SK-N-SH (cell line): ENCODE results near the gene GNG13.

Source experiments
- EP300 ChIP-seq, 2 experiments: IDR thresholded peaks; 2 replicates each; pipeline versions ENCODE4 v1.4.0 to v1.6.1; 2012; ENCODE audit warnings: borderline replicate concordance in 1 of 2, low read depth in 1 of 2, low read length in 1 of 2
- FOXJ3 ChIP-seq: sonication (generic); formaldehyde crosslinking; IDR thresholded peaks from 2 replicates; pipeline ENCODE4 v1.5.1; 2020; ENCODE audit warnings: mild to moderate bottlenecking, missing genetic modification reagents
- GATA2 ChIP-seq: sonication (generic); formaldehyde crosslinking; IDR thresholded peaks from 2 replicates; pipeline ENCODE4 v1.5.0; 2020; ENCODE audit warnings: mild to moderate bottlenecking, missing genetic modification reagents
- POLR2AphosphoS5 ChIP-seq: IDR thresholded peaks from 2 replicates; pipeline ENCODE4 v1.6.1; 2012; ENCODE audit warnings: low read depth, low read length
- RAD21 ChIP-seq: IDR thresholded peaks from 2 replicates; pipeline ENCODE4 v1.6.1; 2012; ENCODE audit warnings: mild to moderate bottlenecking, low read length
- RFX5 ChIP-seq: IDR thresholded peaks from 2 replicates; pipeline ENCODE4 v1.6.1; 2012; ENCODE audit warnings: mild to moderate bottlenecking, improper control_type of control experiment, low read length
- RXRA ChIP-seq: IDR thresholded peaks from 2 replicates; pipeline ENCODE4 v1.4.0; 2012; ENCODE audit warnings: low read depth, mild to moderate bottlenecking, borderline replicate concordance
- TAF1 ChIP-seq: IDR thresholded peaks from 2 replicates; pipeline ENCODE4 v1.6.1; 2012; ENCODE audit warnings: low read depth, mild to moderate bottlenecking, low read length, moderate library complexity, borderline replicate concordance
- TCF12 ChIP-seq: IDR thresholded peaks from 2 replicates; pipeline ENCODE4 v1.4.0; 2012
- TEAD4 ChIP-seq: IDR thresholded peaks from 2 replicates; pipeline ENCODE4 v1.4.0; 2012; ENCODE audit warnings: mild to moderate bottlenecking, borderline replicate concordance; ENCODE audit not compliant: insufficient read depth
- YY1 ChIP-seq: IDR thresholded peaks from 2 replicates; pipeline ENCODE4 v1.4.0; 2012; ENCODE audit warnings: low read depth, mild to moderate bottlenecking
- TF ChIP-seq, protein P1 (sequence below): fragments of 200-600 bp; sonication (generic); IDR thresholded peaks from 2 replicates; pipeline ENCODE4 v1.6.1; 2017; ENCODE audit warnings: antibody characterized with exemption, mild to moderate bottlenecking, moderate library complexity
- TF ChIP-seq, protein P2 (sequence below): IDR thresholded peaks from 2 replicates; pipeline ENCODE4 v1.4.0; 2012; ENCODE audit warnings: low read depth
- TF ChIP-seq, protein P3 (sequence below): IDR thresholded peaks from 2 replicates; pipeline ENCODE4; 2012

DNA sequence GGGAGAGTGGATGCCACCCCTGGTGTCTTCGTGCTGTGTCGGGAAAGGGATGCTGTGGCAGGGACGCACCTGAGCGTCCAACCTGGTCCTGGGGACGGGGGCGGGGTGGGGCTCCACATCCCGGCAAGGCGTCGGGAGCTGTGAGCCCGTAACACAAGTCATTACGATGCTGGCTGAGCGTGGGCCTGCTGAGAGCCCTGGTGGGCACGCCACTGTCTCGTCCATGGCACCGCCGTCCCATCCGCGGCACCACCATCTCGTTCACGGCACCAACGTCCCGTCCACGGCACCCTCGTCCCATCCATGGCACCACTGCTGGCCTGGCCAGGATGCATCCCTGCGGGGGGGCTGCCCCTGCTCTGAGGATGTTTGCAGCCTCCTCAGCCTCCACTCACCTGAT, 24.1 kb upstream of the GNG13 start:
- TF ChIP-seq, protein P1, sequence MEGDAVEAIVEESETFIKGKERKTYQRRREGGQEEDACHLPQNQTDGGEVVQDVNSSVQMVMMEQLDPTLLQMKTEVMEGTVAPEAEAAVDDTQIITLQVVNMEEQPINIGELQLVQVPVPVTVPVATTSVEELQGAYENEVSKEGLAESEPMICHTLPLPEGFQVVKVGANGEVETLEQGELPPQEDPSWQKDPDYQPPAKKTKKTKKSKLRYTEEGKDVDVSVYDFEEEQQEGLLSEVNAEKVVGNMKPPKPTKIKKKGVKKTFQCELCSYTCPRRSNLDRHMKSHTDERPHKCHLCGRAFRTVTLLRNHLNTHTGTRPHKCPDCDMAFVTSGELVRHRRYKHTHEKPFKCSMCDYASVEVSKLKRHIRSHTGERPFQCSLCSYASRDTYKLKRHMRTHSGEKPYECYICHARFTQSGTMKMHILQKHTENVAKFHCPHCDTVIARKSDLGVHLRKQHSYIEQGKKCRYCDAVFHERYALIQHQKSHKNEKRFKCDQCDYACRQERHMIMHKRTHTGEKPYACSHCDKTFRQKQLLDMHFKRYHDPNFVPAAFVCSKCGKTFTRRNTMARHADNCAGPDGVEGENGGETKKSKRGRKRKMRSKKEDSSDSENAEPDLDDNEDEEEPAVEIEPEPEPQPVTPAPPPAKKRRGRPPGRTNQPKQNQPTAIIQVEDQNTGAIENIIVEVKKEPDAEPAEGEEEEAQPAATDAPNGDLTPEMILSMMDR: no peak
- TF ChIP-seq TEAD4: no peak
- no peak for TF ChIP-seq EP300 (IDR thresholded peaks at IDR 0.05; ENCODE audit: borderline replicate concordance in 1 of 2, low read depth in 1 of 2, low read length in 1 of 2)
- TF ChIP-seq, protein P2, sequence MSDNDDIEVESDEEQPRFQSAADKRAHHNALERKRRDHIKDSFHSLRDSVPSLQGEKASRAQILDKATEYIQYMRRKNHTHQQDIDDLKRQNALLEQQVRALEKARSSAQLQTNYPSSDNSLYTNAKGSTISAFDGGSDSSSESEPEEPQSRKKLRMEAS: no peak
- TF ChIP-seq RAD21: no peak
- TF ChIP-seq TAF1: no peak
- TF ChIP-seq RFX5: no peak
- TF ChIP-seq TCF12: no peak
- TF ChIP-seq, protein P3, sequence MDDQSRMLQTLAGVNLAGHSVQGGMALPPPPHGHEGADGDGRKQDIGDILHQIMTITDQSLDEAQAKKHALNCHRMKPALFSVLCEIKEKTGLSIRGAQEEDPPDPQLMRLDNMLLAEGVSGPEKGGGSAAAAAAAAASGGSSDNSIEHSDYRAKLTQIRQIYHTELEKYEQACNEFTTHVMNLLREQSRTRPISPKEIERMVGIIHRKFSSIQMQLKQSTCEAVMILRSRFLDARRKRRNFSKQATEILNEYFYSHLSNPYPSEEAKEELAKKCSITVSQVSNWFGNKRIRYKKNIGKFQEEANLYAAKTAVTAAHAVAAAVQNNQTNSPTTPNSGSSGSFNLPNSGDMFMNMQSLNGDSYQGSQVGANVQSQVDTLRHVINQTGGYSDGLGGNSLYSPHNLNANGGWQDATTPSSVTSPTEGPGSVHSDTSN: no peak
- TF ChIP-seq POLR2AphosphoS5: no peak
- TF ChIP-seq YY1: no peak
- no peak for TF ChIP-seq GATA2 (CRISPR knock-in tag)
- TF ChIP-seq RXRA: no peak
- TF ChIP-seq FOXJ3 (CRISPR knock-in tag): no peak
